HG02571 (cell line): ENCODE data around the gene PRUNE2.

Experiments used
- ATAC-seq: cut with Tn5 transposase; IDR thresholded peaks from one replicate; pipeline ENCODE4 v1.9.1; 2021; ENCODE audit warnings: mild to moderate bottlenecking, moderate library complexity; ENCODE audit not compliant: unreplicated experiment

PRUNE2 gene

GRCh38 chr9:76737154-76737902, 168.6 kb downstream of the PRUNE2 start:
- ATAC-seq = no peak

- no peak for ATAC-seq
Observed at GRCh38 chr9:76734716-76735115, 171.2 kb downstream of the PRUNE2 start.

- no peak for ATAC-seq
Observed at GRCh38 chr9:76733096-76733495, 172.8 kb downstream of the PRUNE2 start.

- no peak for ATAC-seq
Observed at GRCh38 chr9:76732341-76732958, 173.5 kb downstream of the PRUNE2 start.

GRCh38 chr9:76730801-76731200, 175.1 kb downstream of the PRUNE2 start:
- no peak for ATAC-seq

- no peak for ATAC-seq
Observed at GRCh38 chr9:76729980-76730737, 175.8 kb downstream of the PRUNE2 start.

GRCh38 chr9:76729116-76729515, 176.8 kb downstream of the PRUNE2 start:
- ATAC-seq = no peak

- ATAC-seq = no peak
Observed at GRCh38 chr9:76725885-76726284, 180.0 kb downstream of the PRUNE2 start.

- ATAC-seq = no peak
Observed at GRCh38 chr9:76725011-76725546, 180.8 kb downstream of the PRUNE2 start.

- no peak for ATAC-seq
Observed at GRCh38 chr9:76720245-76720644, 185.7 kb downstream of the PRUNE2 start.

- ATAC-seq = no peak
Observed at GRCh38 chr9:76718166-76718565, 187.7 kb downstream of the PRUNE2 start.

GRCh38 chr9:76717613-76718012, 188.3 kb downstream of the PRUNE2 start:
- ATAC-seq = no peak

- ATAC-seq = no peak
Observed at GRCh38 chr9:76717176-76717575, 188.7 kb downstream of the PRUNE2 start.

GRCh38 chr9:76716085-76716672, 189.7 kb downstream of the PRUNE2 start:
- ATAC-seq = no peak

GRCh38 chr9:76713381-76713780, 192.5 kb downstream of the PRUNE2 start:
- ATAC-seq = no peak

- peak; percentile 43 for ATAC-seq
Observed at GRCh38 chr9:76709020-76709419, 196.9 kb downstream of the PRUNE2 start.

GRCh38 chr9:76707510-76707909, 198.4 kb downstream of the PRUNE2 start:
- ATAC-seq = peak; percentile 68

- no peak for ATAC-seq
Observed at GRCh38 chr9:76704593-76705204, 201.2 kb downstream of the PRUNE2 start.

GRCh38 chr9:76703270-76703669, 202.6 kb downstream of the PRUNE2 start:
- no peak for ATAC-seq

- no peak for ATAC-seq
Observed at GRCh38 chr9:76701441-76702039, 204.4 kb downstream of the PRUNE2 start.
